ENCODE measurements around the gene DGKZ. TPM values are rescaled to one million over a fixed set of nuclear protein-coding genes. Genes with fewer than 3 reads are reported as not detected.
A peak's percentile ranks its signal among the peaks of the same experiment; 100 is the strongest.

DGKZ gene
- total RNA-seq, 1 donor from 2014 or later: 53.6 TPM

DNA sequence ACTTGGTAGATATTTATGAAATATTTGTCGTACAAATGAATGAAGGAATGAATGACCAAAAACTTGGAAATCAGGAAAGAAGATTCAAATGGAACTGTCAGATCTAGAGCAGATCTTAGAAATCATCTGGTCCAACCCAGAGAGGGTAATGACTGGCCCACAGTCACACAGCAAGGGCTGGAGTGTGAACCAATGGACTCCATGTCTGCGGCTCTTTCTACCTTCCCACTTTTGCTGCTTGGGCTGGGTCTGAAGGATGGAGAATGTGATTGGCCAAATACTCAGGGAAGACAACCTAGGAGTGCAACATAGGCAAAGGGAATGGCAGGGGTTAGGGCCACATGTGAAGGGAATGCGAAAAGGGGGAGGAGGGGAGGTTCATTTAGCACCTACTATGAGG is 5.8 kb upstream of the DGKZ start:
- H3K27me3 Mint-ChIP-seq: peaks cover 16% of the 10 kb centered on the region
- POLR2A ChIA-PET: no interaction called here
- no peaks in the 10 kb centered on the region for H3K9me3 Mint-ChIP-seq
- H3K36me3 Mint-ChIP-seq (ENCODE audit: low read depth): no peaks in the 10 kb centered on the region
- no peak for TF ChIP-seq CTCF (IDR thresholded peaks at IDR 0.05)
- intact Hi-C loops (cut with micrococcal nuclease): no loop called here
- no peak for ATAC-seq (ENCODE audit: low read depth)
- H3K4me1 Mint-ChIP-seq: peaks cover 18% of the 10 kb centered on the region
- CTCF ChIA-PET: no interaction called here
- no peak overlapping the region for H3K4me3 Mint-ChIP-seq
- no peak for DNase-seq
- no peak overlapping the region for H3K27ac Mint-ChIP-seq

- Mint-ChIP-seq H3K9me3 (no peaks in the 10 kb centered on the region), H3K27me3 (peaks cover 13% of the 10 kb centered on the region), H3K4me3 (no peak overlapping the region), H3K4me1 (peaks cover 24% of the 10 kb centered on the region), H3K36me3 (ENCODE audit: low read depth) (peaks cover 3% of the 10 kb centered on the region), H3K27ac (no peak overlapping the region)
- intact Hi-C loops (cut with micrococcal nuclease): no loop called here
- CTCF ChIA-PET: no interaction called here
- no peak for DNase-seq
- ATAC-seq (ENCODE audit: low read depth): no peak
- no peak for TF ChIP-seq CTCF (IDR thresholded peaks at IDR 0.05)
- POLR2A ChIA-PET: no interaction called here
Observed at GRCh38 chr11:46342239-46342638, 5.0 kb upstream of the DGKZ start.

DNA sequence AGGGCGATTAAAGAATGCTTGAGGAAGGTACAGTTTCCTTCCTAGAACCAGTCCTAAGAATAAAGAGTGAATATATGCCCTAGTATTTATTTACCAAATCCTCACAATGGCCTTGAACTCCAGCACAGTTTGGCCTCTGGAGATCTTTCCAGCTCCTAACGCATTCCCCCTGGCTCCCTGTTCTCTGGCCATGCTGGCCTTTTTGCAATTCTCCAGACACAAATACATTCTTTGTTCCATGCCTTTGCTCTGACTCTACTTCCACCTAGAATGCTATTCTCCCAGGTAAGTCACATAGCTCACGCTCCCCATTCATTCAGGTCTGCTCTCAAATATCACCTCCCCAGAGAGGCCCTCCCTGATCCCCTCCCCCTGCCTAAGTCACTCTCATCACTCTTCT is 3.7 kb upstream of the DGKZ start:
- Mint-ChIP-seq H3K27me3 (peaks cover 6% of the 10 kb centered on the region), H3K4me3 (no peak overlapping the region), H3K4me1 (peaks cover 31% of the 10 kb centered on the region), H3K27ac (no peak overlapping the region), H3K9me3 (no peaks in the 10 kb centered on the region), H3K36me3 (ENCODE audit: low read depth) (peaks cover 3% of the 10 kb centered on the region)
- ChIA-PET CTCF (interaction anchor here (0.8 kb wide), 1 partner anchor 32 kb away, joined by 3 read pairs; no protein-coding TSS in a partner anchor), POLR2A (interaction anchor here (0.6 kb wide), 1 partner anchor 11 kb away, joined by 3 read pairs; no protein-coding TSS in a partner anchor)
- DNase-seq: no peak
- TF ChIP-seq CTCF (IDR thresholded peaks at IDR 0.05): no peak
- intact Hi-C loops (cut with micrococcal nuclease): no loop called here
- ATAC-seq (ENCODE audit: low read depth): no peak

DNA sequence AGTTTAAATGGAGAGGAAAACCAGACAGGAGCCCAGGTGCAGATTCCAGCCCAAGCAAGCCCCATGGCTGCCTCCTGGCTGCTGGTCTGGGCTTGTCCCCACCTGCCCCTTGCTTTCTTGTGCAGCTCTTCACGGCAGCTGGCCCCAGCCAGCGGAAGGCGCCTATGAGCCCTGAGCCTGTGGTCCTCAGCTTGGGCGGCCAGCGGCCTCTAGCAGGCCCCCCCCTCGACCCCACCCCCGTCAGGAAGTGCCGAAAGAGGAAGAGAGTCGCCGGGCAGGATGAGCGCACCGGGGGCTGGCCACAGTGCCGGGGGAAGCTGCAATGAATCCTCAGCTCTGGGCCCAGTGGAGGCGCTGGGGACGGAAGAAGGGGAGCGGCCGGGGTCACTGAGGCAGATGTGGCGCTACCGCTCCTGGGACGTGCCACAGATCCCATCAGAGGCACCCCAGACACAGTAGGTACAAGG is 2.1 kb upstream of the DGKZ start:
- peaks cover 3% of the 10 kb centered on the region for H3K27me3 Mint-ChIP-seq
- no peak overlapping the region for H3K27ac Mint-ChIP-seq
- no peak for ATAC-seq (ENCODE audit: low read depth)
- H3K9me3 Mint-ChIP-seq: no peaks in the 10 kb centered on the region
- H3K36me3 Mint-ChIP-seq (ENCODE audit: low read depth): peaks cover 3% of the 10 kb centered on the region
- intact Hi-C loops (cut with micrococcal nuclease): loop anchor here (5.0 kb wide), 3 partner anchors 37 to 498 kb away; partner anchors contain the start of genes CRY2 and MDK
- POLR2A ChIA-PET: interaction anchor here (1.1 kb wide), 1 partner anchor 8 kb away, joined by 8 read pairs; no protein-coding TSS in a partner anchor
- no peak for TF ChIP-seq CTCF (IDR thresholded peaks at IDR 0.05)
- H3K4me1 Mint-ChIP-seq: peaks cover 44% of the 10 kb centered on the region
- DNase-seq: no peak
- CTCF ChIA-PET: interaction anchor here (1.0 to 2.0 kb wide), 2 partner anchors 29 kb away, joined by 3 to 5 read pairs; no protein-coding TSS in a partner anchor
- H3K4me3 Mint-ChIP-seq: peak overlapping the region; percentile 78

DNA sequence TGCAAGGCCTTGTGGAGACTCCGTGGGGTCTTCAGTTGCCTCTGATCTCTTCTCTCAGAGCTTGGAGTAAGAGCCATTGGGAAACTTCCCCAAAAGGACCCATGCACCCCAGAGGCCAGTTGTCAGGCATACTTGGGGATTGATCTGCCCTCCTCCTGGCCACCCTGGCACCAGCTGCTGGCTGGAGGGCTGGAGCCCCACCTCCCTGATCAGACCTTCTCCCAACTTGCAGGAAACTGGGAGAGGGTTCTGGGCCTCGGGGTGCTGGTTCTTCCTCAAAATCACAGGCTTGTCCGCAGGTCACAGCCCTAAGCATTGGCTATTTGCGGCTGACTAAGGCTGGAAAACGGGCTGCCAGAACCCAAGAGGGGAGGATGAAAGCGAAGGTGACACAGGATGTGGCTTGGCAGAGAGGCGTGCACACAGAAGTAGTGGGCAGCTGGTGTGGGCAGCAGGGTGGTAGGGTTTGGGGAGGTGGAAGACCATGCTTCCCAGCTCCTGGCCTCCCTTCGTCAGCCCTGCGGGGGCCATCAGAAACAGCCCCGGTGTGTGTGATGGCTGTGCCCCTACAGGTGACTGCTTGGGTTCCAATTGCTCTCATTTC is 1.3 kb upstream of the DGKZ start:
- ChIA-PET POLR2A (interaction anchor here (0.6 to 1.1 kb wide), 2 partner anchors 9 to 1550 kb away, joined by 3 to 8 read pairs; no protein-coding TSS in a partner anchor), CTCF (interaction anchor here (2.0 kb wide), 1 partner anchor 30 kb away, joined by 5 read pairs; no protein-coding TSS in a partner anchor)
- ATAC-seq (ENCODE audit: low read depth) (no peak), DNase-seq (no peak)
- Mint-ChIP-seq H3K9me3 (no peaks in the 10 kb centered on the region), H3K27me3 (peaks cover 3% of the 10 kb centered on the region), H3K36me3 (ENCODE audit: low read depth) (peaks cover 3% of the 10 kb centered on the region), H3K27ac (peak overlapping the region; percentile 83), H3K4me1 (peaks cover 44% of the 10 kb centered on the region), H3K4me3 (peak overlapping the region; percentile 90)
- intact Hi-C loops (cut with micrococcal nuclease): loop anchor here (2.0 to 5.0 kb wide), 5 partner anchors 36 to 499 kb away; partner anchors contain the start of genes CRY2, MDK and PHF21A
- TF ChIP-seq CTCF (IDR thresholded peaks at IDR 0.05): no peak

Measured in activated B cell treated with CpG ODN at 0.5 μM for 24 hours (primary cell).